ENCODE results near the gene LYPD6B. TPM values are rescaled to one million over a fixed set of nuclear protein-coding genes. Genes with fewer than 3 reads are reported as not detected.

LYPD6B gene
- total and polyA plus RNA-seq, 10 of the 15 experiments (the other 5 are each of a cell fraction or from before 2014, with no cell fraction given) = 1.0 to 6.6 (median 4.0) TPM

DNA sequence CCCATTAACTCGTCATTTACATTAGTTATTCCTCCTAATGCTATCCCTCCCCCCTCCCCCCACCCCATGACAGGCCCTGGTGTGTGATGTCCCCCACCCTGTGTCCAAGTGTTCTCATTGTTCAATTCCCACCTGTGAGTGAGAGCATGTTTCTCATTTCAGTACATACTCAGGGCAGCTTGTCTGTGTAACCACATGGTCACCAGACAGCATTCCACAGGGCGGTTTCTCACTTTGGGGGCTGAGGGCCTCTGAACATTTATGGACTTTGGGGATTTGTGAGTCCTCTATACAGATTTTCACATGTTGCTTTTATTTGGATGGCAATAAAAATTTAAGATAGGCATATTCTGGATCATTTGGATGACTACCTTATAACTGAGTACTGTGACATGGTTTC, 84.0 kb downstream of the LYPD6B start:
- Histone ChIP-seq H3K27me3 (replicated peaks in 1 of 2; ENCODE audit: control insufficient read depth in 2 of 2, insufficient read depth in 2 of 2, low read length in 1 of 2) (no peaks in the 10 kb centered on the region), H3K4me1 (ENCODE audit: control insufficient read depth, insufficient read depth, low read length) (no peaks in the 10 kb centered on the region), H3K9me3 (replicated peaks; ENCODE audit: control insufficient read depth, insufficient read depth, low read length) (no peaks in the 10 kb centered on the region), H2AFZ (ENCODE audit: control insufficient read depth, low read depth, low read length) (no peak overlapping the region), H3K4me3 (no peak overlapping the region), H3K9ac (ENCODE audit: control insufficient read depth, insufficient read depth, low read length) (no peak overlapping the region), H4K20me1 (ENCODE audit: control insufficient read depth, insufficient read depth) (no peaks in the 10 kb centered on the region), H3K27ac (ENCODE audit: control insufficient read depth, insufficient read depth) (no peak overlapping the region), H3K36me3 (ENCODE audit: control insufficient read depth in 2 of 2, insufficient read depth in 2 of 2, low read length in 1 of 2) (no peaks in the 10 kb centered on the region), H3K79me2 (ENCODE audit: control insufficient read depth, insufficient read depth, low read length) (no peaks in the 10 kb centered on the region), H3K4me2 (ENCODE audit: control insufficient read depth, insufficient read depth) (no peak overlapping the region)
- DNase-seq (ENCODE audit: low read depth, low spot score) = no peak
- ChIA-PET RAD21 (ENCODE audit: unreplicated experiment) (no interaction called here), CTCF (no interaction called here), SMC1A (ENCODE audit: uncharacterized antibody, unreplicated experiment) (no interaction called here), POLR2A (no interaction called here)
- no TSS peak for BruUV-seq (replicated peaks)
- no peak for ATAC-seq
- 50% methylated on average over 2 of the region's 2 CpGs for WGBS (ENCODE audit: insufficient coverage, insufficient replicate concordance, low lambda C conversion rate, missing lambda C conversion rate)
- in situ Hi-C loops (cut with MboI) (no loop called here), intact Hi-C loops (cut with micrococcal nuclease; ENCODE audit: unreplicated experiment) (no loop called here)
- FAIRE-seq = no peak
- TF ChIP-seq, protein P1, sequence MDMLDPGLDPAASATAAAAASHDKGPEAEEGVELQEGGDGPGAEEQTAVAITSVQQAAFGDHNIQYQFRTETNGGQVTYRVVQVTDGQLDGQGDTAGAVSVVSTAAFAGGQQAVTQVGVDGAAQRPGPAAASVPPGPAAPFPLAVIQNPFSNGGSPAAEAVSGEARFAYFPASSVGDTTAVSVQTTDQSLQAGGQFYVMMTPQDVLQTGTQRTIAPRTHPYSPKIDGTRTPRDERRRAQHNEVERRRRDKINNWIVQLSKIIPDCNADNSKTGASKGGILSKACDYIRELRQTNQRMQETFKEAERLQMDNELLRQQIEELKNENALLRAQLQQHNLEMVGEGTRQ (IDR thresholded peaks at IDR 0.05; ENCODE audit: borderline replicate concordance, low read depth, low read length) = no peak
- TF ChIP-seq TCF12 (IDR thresholded peaks at IDR 0.05; ENCODE audit: low read depth, low read length) (no peak), ZNF24 (IDR thresholded peaks at IDR 0.05) (no peak), POLR2AphosphoS2 (IDR thresholded peaks at IDR 0.05; ENCODE audit: low read depth, low read length) (no peak), MEF2A (IDR thresholded peaks at IDR 0.05; ENCODE audit: insufficient read depth, low read depth, low read length) (no peak), IKZF2 (IDR thresholded peaks at IDR 0.05) (no peak)
- TF ChIP-seq, protein P2, sequence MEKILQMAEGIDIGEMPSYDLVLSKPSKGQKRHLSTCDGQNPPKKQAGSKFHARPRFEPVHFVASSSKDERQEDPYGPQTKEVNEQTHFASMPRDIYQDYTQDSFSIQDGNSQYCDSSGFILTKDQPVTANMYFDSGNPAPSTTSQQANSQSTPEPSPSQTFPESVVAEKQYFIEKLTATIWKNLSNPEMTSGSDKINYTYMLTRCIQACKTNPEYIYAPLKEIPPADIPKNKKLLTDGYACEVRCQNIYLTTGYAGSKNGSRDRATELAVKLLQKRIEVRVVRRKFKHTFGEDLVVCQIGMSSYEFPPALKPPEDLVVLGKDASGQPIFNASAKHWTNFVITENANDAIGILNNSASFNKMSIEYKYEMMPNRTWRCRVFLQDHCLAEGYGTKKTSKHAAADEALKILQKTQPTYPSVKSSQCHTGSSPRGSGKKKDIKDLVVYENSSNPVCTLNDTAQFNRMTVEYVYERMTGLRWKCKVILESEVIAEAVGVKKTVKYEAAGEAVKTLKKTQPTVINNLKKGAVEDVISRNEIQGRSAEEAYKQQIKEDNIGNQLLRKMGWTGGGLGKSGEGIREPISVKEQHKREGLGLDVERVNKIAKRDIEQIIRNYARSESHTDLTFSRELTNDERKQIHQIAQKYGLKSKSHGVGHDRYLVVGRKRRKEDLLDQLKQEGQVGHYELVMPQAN (conservative IDR thresholded peaks at IDR 0.05) = no peak
- TF ChIP-seq, protein P3, sequence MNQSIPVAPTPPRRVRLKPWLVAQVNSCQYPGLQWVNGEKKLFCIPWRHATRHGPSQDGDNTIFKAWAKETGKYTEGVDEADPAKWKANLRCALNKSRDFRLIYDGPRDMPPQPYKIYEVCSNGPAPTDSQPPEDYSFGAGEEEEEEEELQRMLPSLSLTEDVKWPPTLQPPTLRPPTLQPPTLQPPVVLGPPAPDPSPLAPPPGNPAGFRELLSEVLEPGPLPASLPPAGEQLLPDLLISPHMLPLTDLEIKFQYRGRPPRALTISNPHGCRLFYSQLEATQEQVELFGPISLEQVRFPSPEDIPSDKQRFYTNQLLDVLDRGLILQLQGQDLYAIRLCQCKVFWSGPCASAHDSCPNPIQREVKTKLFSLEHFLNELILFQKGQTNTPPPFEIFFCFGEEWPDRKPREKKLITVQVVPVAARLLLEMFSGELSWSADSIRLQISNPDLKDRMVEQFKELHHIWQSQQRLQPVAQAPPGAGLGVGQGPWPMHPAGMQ (IDR thresholded peaks at IDR 0.05; ENCODE audit: borderline replicate concordance) = no peak
- TF ChIP-seq, protein P4, sequence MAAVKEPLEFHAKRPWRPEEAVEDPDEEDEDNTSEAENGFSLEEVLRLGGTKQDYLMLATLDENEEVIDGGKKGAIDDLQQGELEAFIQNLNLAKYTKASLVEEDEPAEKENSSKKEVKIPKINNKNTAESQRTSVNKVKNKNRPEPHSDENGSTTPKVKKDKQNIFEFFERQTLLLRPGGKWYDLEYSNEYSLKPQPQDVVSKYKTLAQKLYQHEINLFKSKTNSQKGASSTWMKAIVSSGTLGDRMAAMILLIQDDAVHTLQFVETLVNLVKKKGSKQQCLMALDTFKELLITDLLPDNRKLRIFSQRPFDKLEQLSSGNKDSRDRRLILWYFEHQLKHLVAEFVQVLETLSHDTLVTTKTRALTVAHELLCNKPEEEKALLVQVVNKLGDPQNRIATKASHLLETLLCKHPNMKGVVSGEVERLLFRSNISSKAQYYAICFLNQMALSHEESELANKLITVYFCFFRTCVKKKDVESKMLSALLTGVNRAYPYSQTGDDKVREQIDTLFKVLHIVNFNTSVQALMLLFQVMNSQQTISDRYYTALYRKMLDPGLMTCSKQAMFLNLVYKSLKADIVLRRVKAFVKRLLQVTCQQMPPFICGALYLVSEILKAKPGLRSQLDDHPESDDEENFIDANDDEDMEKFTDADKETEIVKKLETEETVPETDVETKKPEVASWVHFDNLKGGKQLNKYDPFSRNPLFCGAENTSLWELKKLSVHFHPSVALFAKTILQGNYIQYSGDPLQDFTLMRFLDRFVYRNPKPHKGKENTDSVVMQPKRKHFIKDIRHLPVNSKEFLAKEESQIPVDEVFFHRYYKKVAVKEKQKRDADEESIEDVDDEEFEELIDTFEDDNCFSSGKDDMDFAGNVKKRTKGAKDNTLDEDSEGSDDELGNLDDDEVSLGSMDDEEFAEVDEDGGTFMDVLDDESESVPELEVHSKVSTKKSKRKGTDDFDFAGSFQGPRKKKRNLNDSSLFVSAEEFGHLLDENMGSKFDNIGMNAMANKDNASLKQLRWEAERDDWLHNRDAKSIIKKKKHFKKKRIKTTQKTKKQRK (IDR thresholded peaks at IDR 0.05; ENCODE audit: low read depth, low read length) = no peak
- TF ChIP-seq, protein P5, sequence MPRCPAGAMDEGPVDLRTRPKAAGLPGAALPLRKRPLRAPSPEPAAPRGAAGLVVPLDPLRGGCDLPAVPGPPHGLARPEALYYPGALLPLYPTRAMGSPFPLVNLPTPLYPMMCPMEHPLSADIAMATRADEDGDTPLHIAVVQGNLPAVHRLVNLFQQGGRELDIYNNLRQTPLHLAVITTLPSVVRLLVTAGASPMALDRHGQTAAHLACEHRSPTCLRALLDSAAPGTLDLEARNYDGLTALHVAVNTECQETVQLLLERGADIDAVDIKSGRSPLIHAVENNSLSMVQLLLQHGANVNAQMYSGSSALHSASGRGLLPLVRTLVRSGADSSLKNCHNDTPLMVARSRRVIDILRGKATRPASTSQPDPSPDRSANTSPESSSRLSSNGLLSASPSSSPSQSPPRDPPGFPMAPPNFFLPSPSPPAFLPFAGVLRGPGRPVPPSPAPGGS (IDR thresholded peaks at IDR 0.05; ENCODE audit: borderline replicate concordance, insufficient read depth, low read depth, low read length, poor library complexity, severe bottlenecking) = no peak
